Measurements from ENCODE around the gene ABHD14A.

ABHD14A gene

DNA sequence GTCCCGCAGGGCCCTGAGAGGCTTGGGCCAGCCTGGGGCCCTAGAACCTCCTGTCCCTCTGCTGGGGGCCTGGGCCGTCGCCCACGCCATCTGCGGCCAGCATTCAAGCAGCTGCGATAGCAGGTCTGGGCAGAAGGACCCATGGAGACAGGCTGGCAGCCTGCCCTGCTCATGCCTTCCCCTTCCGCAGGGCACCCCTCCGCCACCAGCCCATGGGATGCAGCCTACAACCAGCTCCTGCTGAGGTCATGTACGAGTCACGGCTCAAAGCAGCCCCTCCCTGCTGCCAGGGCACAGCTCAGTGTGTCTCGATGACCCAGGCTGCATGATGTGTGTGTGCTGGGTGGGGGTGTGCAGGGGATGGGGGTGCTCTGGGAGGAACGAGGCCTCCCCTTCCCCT, 53.7 kb downstream of the ABHD14A start:
- TF ChIP-seq, protein P1, sequence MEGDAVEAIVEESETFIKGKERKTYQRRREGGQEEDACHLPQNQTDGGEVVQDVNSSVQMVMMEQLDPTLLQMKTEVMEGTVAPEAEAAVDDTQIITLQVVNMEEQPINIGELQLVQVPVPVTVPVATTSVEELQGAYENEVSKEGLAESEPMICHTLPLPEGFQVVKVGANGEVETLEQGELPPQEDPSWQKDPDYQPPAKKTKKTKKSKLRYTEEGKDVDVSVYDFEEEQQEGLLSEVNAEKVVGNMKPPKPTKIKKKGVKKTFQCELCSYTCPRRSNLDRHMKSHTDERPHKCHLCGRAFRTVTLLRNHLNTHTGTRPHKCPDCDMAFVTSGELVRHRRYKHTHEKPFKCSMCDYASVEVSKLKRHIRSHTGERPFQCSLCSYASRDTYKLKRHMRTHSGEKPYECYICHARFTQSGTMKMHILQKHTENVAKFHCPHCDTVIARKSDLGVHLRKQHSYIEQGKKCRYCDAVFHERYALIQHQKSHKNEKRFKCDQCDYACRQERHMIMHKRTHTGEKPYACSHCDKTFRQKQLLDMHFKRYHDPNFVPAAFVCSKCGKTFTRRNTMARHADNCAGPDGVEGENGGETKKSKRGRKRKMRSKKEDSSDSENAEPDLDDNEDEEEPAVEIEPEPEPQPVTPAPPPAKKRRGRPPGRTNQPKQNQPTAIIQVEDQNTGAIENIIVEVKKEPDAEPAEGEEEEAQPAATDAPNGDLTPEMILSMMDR (IDR thresholded peaks at IDR 0.05; ENCODE audit: insufficient read depth, low read depth, low read length, missing control alignments) = no peak
- peak; percentile 52 for DNase-seq (ENCODE audit: low read depth)
- H3K4me3 ChIP-seq (ENCODE audit: low read length) = no peak overlapping the region

DNA sequence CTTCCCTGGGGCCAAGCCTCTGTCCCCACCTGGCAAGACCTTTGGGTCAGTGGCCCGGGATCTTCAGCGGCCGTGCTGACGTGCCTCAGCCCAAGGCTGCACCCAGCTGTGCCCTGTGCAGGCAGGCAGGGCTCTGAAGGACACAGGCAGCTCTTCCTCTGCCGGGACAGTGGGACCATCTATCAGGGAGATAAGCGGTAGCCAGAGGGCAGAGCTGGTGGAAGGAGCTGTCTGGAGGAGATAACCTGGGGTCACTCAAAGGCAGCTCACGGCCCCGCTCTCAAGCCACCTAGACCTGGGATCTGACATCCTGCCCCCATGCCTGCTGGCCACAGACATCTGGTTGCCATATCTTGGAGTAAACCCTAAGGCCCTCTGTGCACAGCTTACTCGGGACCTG, 54.2 kb downstream of the ABHD14A start:
- TF ChIP-seq, protein P1 (IDR thresholded peaks at IDR 0.05; ENCODE audit: insufficient read depth, low read depth, low read length, missing control alignments) = no peak
- H3K4me3 ChIP-seq (ENCODE audit: low read length) = no peak overlapping the region
- no peak for DNase-seq (ENCODE audit: low read depth)

DNA sequence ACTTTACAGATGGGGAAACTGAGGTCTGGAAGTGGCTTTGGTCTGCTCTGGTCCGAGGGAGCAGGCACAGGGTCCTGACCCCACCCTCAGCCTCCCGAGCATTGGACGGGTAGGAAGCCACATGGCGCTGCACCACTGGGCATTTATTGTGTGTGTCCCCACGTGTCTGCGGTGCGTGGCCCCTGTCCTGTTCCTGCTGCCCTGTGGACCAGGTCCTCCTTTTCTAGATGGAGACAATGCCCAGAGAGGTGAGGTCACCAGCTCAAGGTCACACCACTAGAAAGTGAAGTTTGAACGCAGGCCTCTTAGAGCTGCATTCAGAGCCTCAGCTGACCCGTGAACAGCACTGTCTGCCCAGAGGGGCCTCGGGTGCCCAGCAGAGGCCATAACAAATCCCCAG, 54.7 kb downstream of the ABHD14A start:
- TF ChIP-seq, protein P1 (IDR thresholded peaks at IDR 0.05; ENCODE audit: insufficient read depth, low read depth, low read length, missing control alignments) = no peak

More for the DNA sequence above, 54.7 kb downstream of the ABHD14A start:
- H3K4me3 ChIP-seq (ENCODE audit: low read length) = no peak overlapping the region
- no peak for DNase-seq (ENCODE audit: low read depth)

All from epithelial cell of esophagus (primary cell).